Kidney tubule cell (primary cell): ENCODE results near the gene SUN1.

Experiments
- DNase-seq: peaks from one replicate; pipeline ENCODE4 v3.0.0-alpha.2; 2018; ENCODE audit warnings: low spot score

The SUN1 gene

GRCh38 chr7:876972-877311, 44.7 kb downstream of the SUN1 start:
- DNase-seq = no peak

GRCh38 chr7:877312-878232, 45.3 kb downstream of the SUN1 start:
- DNase-seq = peak; percentile 75

- no peak for DNase-seq
Observed at GRCh38 chr7:879093-879492, 46.8 kb downstream of the SUN1 start.

- no peak for DNase-seq
Observed at GRCh38 chr7:879706-880105, 47.4 kb downstream of the SUN1 start.

GRCh38 chr7:880450-880849, 48.2 kb downstream of the SUN1 start:
- DNase-seq = no peak

- no peak for DNase-seq
Observed at GRCh38 chr7:881441-882234, 49.4 kb downstream of the SUN1 start.

GRCh38 chr7:882336-883035, 50.2 kb downstream of the SUN1 start:
- no peak for DNase-seq

GRCh38 chr7:883055-884021, 51.1 kb downstream of the SUN1 start:
- no peak for DNase-seq

- DNase-seq = peak; percentile 46
Observed at GRCh38 chr7:884191-885003, 52.1 kb downstream of the SUN1 start.

GRCh38 chr7:885261-885892, 53.1 kb downstream of the SUN1 start:
- DNase-seq = no peak

GRCh38 chr7:885893-886625, 53.8 kb downstream of the SUN1 start:
- DNase-seq = no peak

GRCh38 chr7:886626-887487, 54.6 kb downstream of the SUN1 start:
- no peak for DNase-seq

- DNase-seq = no peak
Observed at GRCh38 chr7:887488-887820, 55.2 kb downstream of the SUN1 start.

- no peak for DNase-seq
Observed at GRCh38 chr7:888081-889024, 56.1 kb downstream of the SUN1 start.

- DNase-seq = no peak
Observed at GRCh38 chr7:889025-889390, 56.7 kb downstream of the SUN1 start.

GRCh38 chr7:889391-889790, 57.1 kb downstream of the SUN1 start:
- no peak for DNase-seq

- no peak for DNase-seq
Observed at GRCh38 chr7:890868-891267, 58.6 kb downstream of the SUN1 start.
